Measurements from ENCODE around the gene ZFYVE9.

The ZFYVE9 gene

DNA sequence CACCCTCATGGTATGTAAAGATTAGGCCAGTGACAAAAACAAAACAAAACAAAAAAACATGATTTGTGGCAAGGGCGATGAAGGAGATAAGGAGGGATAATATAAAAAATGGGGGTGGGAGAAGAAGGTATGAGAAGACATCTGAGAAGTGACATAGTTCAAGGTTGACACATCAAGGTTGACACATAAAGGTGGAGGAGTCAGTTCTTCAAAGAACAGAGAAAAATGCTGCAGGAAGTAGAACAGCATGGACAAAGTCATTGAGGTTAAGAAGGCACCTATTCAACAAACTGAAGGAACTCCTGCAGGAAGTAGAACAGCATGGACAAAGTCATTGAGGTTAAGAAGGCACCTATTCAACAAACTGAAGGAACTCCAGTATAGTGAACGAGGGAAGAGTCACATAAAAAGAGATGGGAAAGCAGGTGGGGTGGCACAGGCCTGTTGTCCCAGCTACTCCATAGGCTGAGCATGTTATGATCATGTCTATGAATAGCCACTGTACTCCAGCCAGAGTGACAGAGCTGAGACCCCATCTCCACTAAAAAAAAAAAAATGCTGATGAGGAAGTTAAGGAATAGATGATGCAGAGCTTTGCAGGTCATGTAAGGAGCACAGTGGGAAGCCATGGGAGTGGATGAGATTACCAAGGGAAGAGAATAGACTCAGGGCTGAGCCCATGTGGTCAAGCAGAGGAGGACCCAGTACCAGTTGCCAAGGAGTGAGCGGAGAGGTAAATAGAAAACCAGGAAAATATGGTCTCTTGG lies 101.5 kb downstream of the ZFYVE9 start:
- no peak for DNase-seq (ENCODE audit: low read depth)

- no peak for DNase-seq (ENCODE audit: low read depth)
Measured at GRCh38 chr1:52249831-52250230, 107.9 kb downstream of the ZFYVE9 start.

- no peak for DNase-seq (ENCODE audit: low read depth)
Measured at GRCh38 chr1:52253421-52253820, 111.5 kb downstream of the ZFYVE9 start.

GRCh38 chr1:52259886-52260285 lies 118.0 kb downstream of the ZFYVE9 start:
- DNase-seq (ENCODE audit: low read depth), result no peak

GRCh38 chr1:52263153-52263910 lies 121.4 kb downstream of the ZFYVE9 start:
- DNase-seq (ENCODE audit: low read depth), result no peak

DNA sequence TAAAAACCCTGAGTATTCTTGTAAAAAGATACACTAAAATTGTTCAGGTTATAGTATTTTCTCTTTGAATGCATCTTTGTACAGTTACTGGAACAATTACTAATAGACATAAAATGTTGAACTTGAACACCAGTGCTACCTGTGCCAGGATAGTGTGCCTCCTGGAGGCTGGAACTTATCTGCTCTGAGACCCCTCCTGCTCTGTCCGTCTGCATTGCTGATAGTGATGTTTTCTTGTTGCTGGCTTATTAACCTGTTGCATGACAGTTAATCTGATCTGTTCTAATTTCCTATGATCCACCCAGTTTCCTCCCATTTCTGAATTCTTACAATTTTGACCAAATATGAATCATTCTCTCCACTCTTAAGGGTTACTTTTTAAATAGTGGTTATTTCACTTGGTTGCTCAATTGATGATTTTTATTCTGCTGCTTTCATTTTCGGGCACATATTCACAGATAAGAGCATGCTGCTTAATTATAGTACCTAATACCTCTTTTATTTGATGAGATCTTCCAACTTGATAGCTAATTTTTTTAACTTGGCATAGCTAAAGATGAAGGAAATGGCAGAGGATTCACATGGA lies 122.7 kb downstream of the ZFYVE9 start:
- no peak for DNase-seq (ENCODE audit: low read depth)

GRCh38 chr1:52266507-52266906 lies 124.6 kb downstream of the ZFYVE9 start:
- no peak for DNase-seq (ENCODE audit: low read depth)

GRCh38 chr1:52268372-52268771 lies 126.5 kb downstream of the ZFYVE9 start:
- no peak for DNase-seq (ENCODE audit: low read depth)

GRCh38 chr1:52281518-52281917 lies 139.6 kb downstream of the ZFYVE9 start:
- no peak for DNase-seq (ENCODE audit: low read depth)

GRCh38 chr1:52288286-52288685 lies 146.4 kb downstream of the ZFYVE9 start:
- no peak for DNase-seq (ENCODE audit: low read depth)

DNA sequence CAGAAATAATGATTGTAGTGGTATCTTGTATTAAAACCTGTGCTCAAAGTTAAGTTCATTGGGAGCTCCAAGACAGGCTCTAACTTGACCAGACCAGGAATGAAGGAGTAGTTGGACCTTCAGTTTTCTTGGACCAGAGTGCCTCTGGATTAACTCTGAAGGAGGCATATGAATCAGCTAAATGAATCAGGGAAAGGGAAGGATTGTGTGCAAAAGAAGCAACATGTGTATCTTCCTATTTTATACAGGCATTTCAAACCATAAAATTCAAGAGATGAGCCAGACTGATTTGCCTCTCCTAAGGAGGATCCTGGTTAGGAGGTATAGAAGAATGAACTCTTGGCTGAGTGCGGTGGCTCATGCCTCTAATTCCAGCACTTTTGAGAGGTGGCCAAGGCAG lies 152.7 kb downstream of the ZFYVE9 start:
- no peak for DNase-seq (ENCODE audit: low read depth)

- no peak for DNase-seq (ENCODE audit: low read depth)
Measured at GRCh38 chr1:52296345-52296744, 154.5 kb downstream of the ZFYVE9 start.

- no peak for DNase-seq (ENCODE audit: low read depth)
Measured at GRCh38 chr1:52305417-52306226, 163.7 kb downstream of the ZFYVE9 start.

GRCh38 chr1:52306227-52307006 lies 164.5 kb downstream of the ZFYVE9 start:
- no peak for DNase-seq (ENCODE audit: low read depth)

DNA sequence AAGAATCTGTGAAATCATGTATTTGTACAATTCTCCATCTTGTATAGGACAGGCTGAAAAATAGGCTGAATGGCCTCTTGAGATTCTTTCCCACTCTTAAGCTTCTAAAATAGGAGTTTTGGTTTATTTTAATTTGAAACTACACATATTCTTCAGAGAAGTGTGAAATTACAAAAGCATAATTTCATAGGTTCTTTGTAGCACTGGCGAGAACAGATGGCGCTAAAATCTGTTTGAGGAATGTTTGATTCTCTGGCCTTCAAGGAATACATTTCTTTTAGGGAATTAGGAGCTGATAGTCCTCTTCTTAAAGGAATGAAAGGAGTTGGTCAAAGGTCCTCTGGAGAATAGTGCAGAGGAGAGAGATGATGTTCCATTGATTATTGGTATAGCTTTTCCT lies 179.2 kb downstream of the ZFYVE9 start:
- DNase-seq (ENCODE audit: low read depth), result no peak

GRCh38 chr1:52323731-52324130 lies 181.8 kb downstream of the ZFYVE9 start:
- no peak for DNase-seq (ENCODE audit: low read depth)

GRCh38 chr1:52325786-52326185 lies 183.9 kb downstream of the ZFYVE9 start:
- DNase-seq (ENCODE audit: low read depth), result no peak

GRCh38 chr1:52328615-52329014 lies 186.7 kb downstream of the ZFYVE9 start:
- DNase-seq (ENCODE audit: low read depth), result no peak

DNA sequence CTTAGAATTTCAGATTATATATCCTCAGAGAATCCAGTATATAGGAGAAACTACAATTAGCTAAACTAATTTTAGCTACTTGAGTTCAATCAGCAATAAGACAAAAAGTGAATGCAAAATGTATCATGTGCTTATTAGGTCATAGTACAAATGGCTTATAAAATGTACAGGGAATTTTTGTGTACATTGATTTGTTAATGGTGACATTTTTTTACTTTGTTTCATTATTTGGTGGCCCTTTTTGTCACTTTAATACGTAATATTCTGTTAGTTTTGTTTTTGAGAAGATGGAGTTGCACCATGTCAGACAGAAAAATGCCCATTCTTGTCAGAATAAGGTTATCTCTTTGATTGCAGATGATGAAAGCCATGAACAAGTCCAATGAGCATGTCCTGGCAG lies 190.5 kb downstream of the ZFYVE9 start:
- no peak for DNase-seq (ENCODE audit: low read depth)

DNA sequence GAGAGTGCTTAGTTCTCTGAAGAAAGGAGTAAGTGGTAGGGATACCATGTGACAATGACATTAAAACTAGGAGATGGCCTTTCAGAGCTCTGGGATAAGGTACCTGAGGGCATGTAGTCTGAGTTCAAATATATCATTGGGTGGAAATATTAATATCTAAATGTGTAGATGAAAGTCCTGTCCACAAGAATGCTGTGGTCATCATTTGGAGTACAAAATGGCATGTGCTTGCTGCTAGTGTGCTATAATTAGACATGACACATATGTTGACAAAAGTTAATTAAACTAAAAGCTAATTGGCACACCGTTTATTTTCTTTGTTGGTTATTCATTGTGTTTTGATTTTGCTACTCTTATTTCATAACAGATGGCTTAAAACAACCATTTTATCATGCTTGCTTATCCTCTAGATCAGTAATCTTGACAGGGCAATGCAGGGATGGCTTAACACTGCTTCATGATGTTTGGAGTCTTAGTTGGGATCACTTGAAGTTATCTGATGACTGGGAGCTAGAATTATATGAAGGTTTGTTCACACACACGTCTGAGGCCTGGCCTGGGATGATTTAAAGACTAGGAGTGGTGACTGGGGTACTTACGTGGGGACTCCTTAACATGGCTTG lies 193.1 kb downstream of the ZFYVE9 start:
- DNase-seq (ENCODE audit: low read depth), result no peak

DNA sequence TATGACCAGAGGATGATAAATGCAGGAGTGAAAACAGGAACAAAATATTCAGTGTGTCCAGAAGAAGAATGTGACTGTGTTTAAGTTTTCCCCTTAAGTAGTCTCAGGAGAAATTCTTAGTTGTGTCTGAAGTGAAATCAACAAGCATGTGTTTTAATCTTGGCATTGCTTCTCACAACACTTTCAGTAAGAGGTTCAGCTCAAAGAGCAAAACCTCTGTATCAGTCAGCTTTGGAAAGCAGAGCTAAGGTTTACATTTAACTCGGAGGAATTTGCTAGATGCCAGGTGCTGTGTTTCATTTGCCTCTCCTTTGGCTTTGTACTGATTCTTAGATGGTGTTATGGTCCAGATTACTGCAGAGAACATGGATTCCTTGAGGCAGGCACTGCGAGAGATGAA lies 195.6 kb downstream of the ZFYVE9 start:
- no peak for DNase-seq (ENCODE audit: low read depth)

Data from activated T-cell treated with anti-CD3 and anti-CD28 coated beads for 24 hours (primary cell).